ENCODE measurements around the gene KIFC3. TPM values are rescaled to one million over a fixed set of nuclear protein-coding genes. Genes with fewer than 3 reads are reported as not detected.
A peak's percentile ranks its signal among the peaks of the same experiment; 100 is the strongest.

KIFC3 gene
- total RNA-seq, 1 experiment from 2014 or later = 32.6 TPM

GRCh38 chr16:57801809-57802340, 416 bp downstream of the KIFC3 start:
- intact Hi-C loops (cut with micrococcal nuclease) = loop anchor here (10.0 kb wide), 1 partner anchor 203 kb away; the partner anchor contains the start of genes USB1 and ZNF319
- ChIA-PET POLR2A (ENCODE audit: unreplicated experiment) (no interaction called here), CTCF (no interaction called here)
- peak overlapping the region; percentile 54 for H3K27ac ChIP-seq (ENCODE audit: low read length)
- ATAC-seq (peak; percentile 28), DNase-seq (no peak)
- no TSS peak for BruUV-seq (replicated peaks)
- H3K27me3 ChIP-seq (ENCODE audit: low read length) = no peaks in the 10 kb centered on the region
- H3K4me1 ChIP-seq (ENCODE audit: insufficient read depth, low read length) = peaks cover 46% of the 10 kb centered on the region
- H3K4me3 ChIP-seq (ENCODE audit: low read length) = peak overlapping the region; percentile 81
- H3K9me3 ChIP-seq (ENCODE audit: low read length) = no peaks in the 10 kb centered on the region
- peak overlapping the region; percentile 100 for H3K4me2 ChIP-seq (ENCODE audit: low read length)
- no peaks in the 10 kb centered on the region for H3F3A ChIP-seq (ENCODE audit: low read length, unreplicated experiment)
- peak overlapping the region; percentile 57 for H2AFZ ChIP-seq (ENCODE audit: low read length)
- H3K36me3 ChIP-seq (ENCODE audit: low read depth, low read length) = no peaks in the 10 kb centered on the region
- TF ChIP-seq CTCF (conservative IDR thresholded peaks at IDR 0.05; ENCODE audit: low read depth, low read length) (no peak), EZH2phosphoT487 (IDR thresholded peaks at IDR 0.05; ENCODE audit: borderline replicate concordance, low read length) (no peak), EZH2 (IDR thresholded peaks at IDR 0.05; ENCODE audit: low read length, unreplicated experiment) (no peak)
- peak overlapping the region; percentile 82 for H3K9ac ChIP-seq (ENCODE audit: low read length)
- H3K79me2 ChIP-seq (ENCODE audit: low read length) = peaks cover 20% of the 10 kb centered on the region
- no peaks in the 10 kb centered on the region for H4K20me1 ChIP-seq (ENCODE audit: low read length)
- H3K9me2 ChIP-seq (replicated peaks; ENCODE audit: low read length) = no peaks in the 10 kb centered on the region

GRCh38 chr16:57801098-57801808, 1.0 kb downstream of the KIFC3 start:
- H3K79me2 ChIP-seq (ENCODE audit: low read length) = peaks cover 20% of the 10 kb centered on the region
- POLR2A ChIA-PET (ENCODE audit: unreplicated experiment) = interaction anchor here (0.6 kb wide), 1 partner anchor 58 kb away, joined by 5 read pairs; no protein-coding TSS in a partner anchor

GRCh38 chr16:57800200-57801097, 1.8 kb downstream of the KIFC3 start:
- CTCF ChIA-PET = no interaction called here

More at GRCh38 chr16:57801098-57801808, 1.0 kb downstream of the KIFC3 start:
- H3K4me1 ChIP-seq (ENCODE audit: insufficient read depth, low read length) = peaks cover 46% of the 10 kb centered on the region
- peak overlapping the region; percentile 100 for H3K4me2 ChIP-seq (ENCODE audit: low read length)
- no peak for TF ChIP-seq EZH2 (IDR thresholded peaks at IDR 0.05; ENCODE audit: low read length, unreplicated experiment)
- CTCF ChIA-PET = no interaction called here
- peak overlapping the region; percentile 81 for H3K4me3 ChIP-seq (ENCODE audit: low read length)
- DNase-seq = peak; percentile 62
- H3K9me2 ChIP-seq (replicated peaks; ENCODE audit: low read length) = no peaks in the 10 kb centered on the region
- H3K36me3 ChIP-seq (ENCODE audit: low read depth, low read length) = no peaks in the 10 kb centered on the region
- H3K9me3 ChIP-seq (ENCODE audit: low read length) = no peaks in the 10 kb centered on the region
- H2AFZ ChIP-seq (ENCODE audit: low read length) = peak overlapping the region; percentile 57
- peak; percentile 51 for ATAC-seq
- intact Hi-C loops (cut with micrococcal nuclease) = loop anchor here (10.0 kb wide), 1 partner anchor 204 kb away; the partner anchor contains the start of genes USB1 and ZNF319
- no peaks in the 10 kb centered on the region for H3F3A ChIP-seq (ENCODE audit: low read length, unreplicated experiment)
- no peaks in the 10 kb centered on the region for H3K27me3 ChIP-seq (ENCODE audit: low read length)
- peak overlapping the region; percentile 82 for H3K9ac ChIP-seq (ENCODE audit: low read length)
- TSS peak; percentile 56 for BruUV-seq (replicated peaks)
- peak overlapping the region; percentile 54 for H3K27ac ChIP-seq (ENCODE audit: low read length)
- H4K20me1 ChIP-seq (ENCODE audit: low read length) = no peaks in the 10 kb centered on the region

More at GRCh38 chr16:57800200-57801097, 1.8 kb downstream of the KIFC3 start:
- H3K36me3 ChIP-seq (ENCODE audit: low read depth, low read length) = no peaks in the 10 kb centered on the region
- no peaks in the 10 kb centered on the region for H4K20me1 ChIP-seq (ENCODE audit: low read length)
- peaks cover 20% of the 10 kb centered on the region for H3K79me2 ChIP-seq (ENCODE audit: low read length)
- intact Hi-C loops (cut with micrococcal nuclease) = loop anchor here (10.0 kb wide), 1 partner anchor 204 kb away; the partner anchor contains the start of genes USB1 and ZNF319
- POLR2A ChIA-PET (ENCODE audit: unreplicated experiment) = no interaction called here
- ATAC-seq = no peak
- no peaks in the 10 kb centered on the region for H3K9me2 ChIP-seq (replicated peaks; ENCODE audit: low read length)
- TF ChIP-seq EZH2phosphoT487 (IDR thresholded peaks at IDR 0.05; ENCODE audit: borderline replicate concordance, low read length) (no peak), CTCF (conservative IDR thresholded peaks at IDR 0.05; ENCODE audit: low read depth, low read length) (no peak), EZH2 (IDR thresholded peaks at IDR 0.05; ENCODE audit: low read length, unreplicated experiment) (no peak)
- no peak overlapping the region for H2AFZ ChIP-seq (ENCODE audit: low read length)
- H3K4me3 ChIP-seq (ENCODE audit: low read length) = peak overlapping the region; percentile 81
- 0 out of 2 replicates have a peak overlapping the region, but pooled peaks have one; percentile 82 for H3K9ac ChIP-seq (ENCODE audit: low read length)
- peaks cover 53% of the 10 kb centered on the region for H3K4me1 ChIP-seq (ENCODE audit: insufficient read depth, low read length)
- H3K4me2 ChIP-seq (ENCODE audit: low read length) = peak overlapping the region; percentile 100
- BruUV-seq (replicated peaks) = no TSS peak
- DNase-seq = no peak
- H3K9me3 ChIP-seq (ENCODE audit: low read length) = no peaks in the 10 kb centered on the region
- H3K27me3 ChIP-seq (ENCODE audit: low read length) = no peaks in the 10 kb centered on the region
- no peaks in the 10 kb centered on the region for H3F3A ChIP-seq (ENCODE audit: low read length, unreplicated experiment)
- H3K27ac ChIP-seq (ENCODE audit: low read length) = no peak overlapping the region

Measured in PC-3 (cell line).